HCT116 (cell line): ENCODE measurements around the gene RDH14. TPM values are rescaled to one million over a fixed set of nuclear protein-coding genes. Genes with fewer than 3 reads are reported as not detected.

Source experiments
- ATAC-seq: fragments of 200-7000 bp; cut with Tn5 transposase; 2 replicates; pipeline ENCODE4 v1.9.1; 2020; ENCODE audit warnings: mild to moderate bottlenecking, moderate library complexity
- BruUV-seq: library from RNA; stranded (reverse); fragments of 400-500 nt; replicated peaks from 2 replicates; lab custom pipeline; 2021; lab: Mats Ljungman, UMichigan
- CTCF ChIA-PET: fragments of 300-600 bp; sonication (Branson Sonifier 250); formaldehyde crosslinking; loops from one replicate; lab custom pipeline; 2021; ENCODE audit warnings: antibody characterized with exemption; lab: Charles Lee
- POLR2A ChIA-PET: fragments of 300-600, 350-600 bp; sonication (Branson Sonifier 250); formaldehyde crosslinking; loops from one replicate; lab custom pipeline; 2021; ENCODE audit warnings: antibody characterized with exemption; lab: Charles Lee
- RAD21 ChIA-PET, 2 experiments: fragments of 300-600 bp; sonication (Branson Sonifier 250); formaldehyde crosslinking; loops; one replicate each; lab custom pipeline; 2023; ENCODE audit warnings: low total read pairs in 2 of 2; ENCODE audit not compliant: uncharacterized antibody in 2 of 2, unreplicated experiment in 2 of 2, low non-redundant PET in 1 of 2; lab: Charles Lee
- DNase-seq: peaks from one replicate; pipeline ENCODE4 v3.0.0-alpha.2; 2010; ENCODE audit warnings: low read depth, low spot score
- H2AFZ ChIP-seq: fragments of 200-600 bp; shearing (Covaris generic), sonication (generic); 2 replicates; pipeline ENCODE4 v1.6.1; 2017; ENCODE audit warnings: low read depth, mixed run types, mixed read lengths, antibody characterized with exemption, low read length; ENCODE audit not compliant: poor library complexity, severe bottlenecking
- H3K27ac ChIP-seq: 2 replicates; pipeline ENCODE4 v1.5.1; 2012; ENCODE audit warnings: low read depth, low read length
- H3K27me3 ChIP-seq: fragments of 200-600 bp; sonication (generic); 2 replicates; pipeline ENCODE4 v1.6.1; 2016; ENCODE audit warnings: mixed run types, low read length, mixed read lengths; ENCODE audit not compliant: insufficient read depth
- H3K36me3 ChIP-seq, 2 experiments: fragments of 200-500 bp in 1 of 2; fragments of 200-600 bp in 1 of 2; sonication (Bioruptor generic) in 1 of 2; sonication (generic) in 1 of 2; 2 replicates each; pipeline versions ENCODE4 v1.5.1 to v1.6.1; 2014 to 2016; ENCODE audit warnings: low read length in 2 of 2, inconsistent platforms in 1 of 2, mixed read lengths in 1 of 2, mixed run types in 1 of 2; ENCODE audit not compliant: insufficient read depth in 2 of 2, control insufficient read depth in 1 of 2
- H3K4me1 ChIP-seq, 2 experiments: fragments of 200-600 bp in 1 of 2; sonication (generic) in 1 of 2; 2 replicates each; pipeline versions ENCODE4 v1.5.1 to v1.6.1; 2012 to 2017; ENCODE audit warnings: low read length in 2 of 2, inconsistent platforms in 1 of 2, mild to moderate bottlenecking in 1 of 2, mixed read lengths in 1 of 2, mixed run types in 1 of 2, moderate library complexity in 1 of 2; ENCODE audit not compliant: insufficient read depth in 2 of 2, control insufficient read depth in 1 of 2
- H3K4me2 ChIP-seq: fragments of 200-600 bp; sonication (generic); 2 replicates; pipeline ENCODE4 v1.6.1; 2017; ENCODE audit warnings: mixed run types, low read length, mixed read lengths
- H3K4me3 ChIP-seq, 2 experiments: fragments of 200-600 bp in 1 of 2; sonication (generic) in 1 of 2; replicated peaks in 1 of 2; 2 replicates each; pipeline ENCODE4 v1.5.1; 2011 to 2016; ENCODE audit warnings: low read length in 2 of 2, control low read depth in 1 of 2, low read depth in 1 of 2, mild to moderate bottlenecking in 1 of 2, mixed read lengths in 1 of 2, mixed run types in 1 of 2
- H3K79me2 ChIP-seq: fragments of 200-600 bp; sonication (generic); 2 replicates; pipeline ENCODE4 v1.6.1; 2017; ENCODE audit warnings: mild to moderate bottlenecking, mixed run types, low read length, moderate library complexity, mixed read lengths; ENCODE audit not compliant: insufficient read depth
- H3K9ac ChIP-seq: fragments of 200-600 bp; sonication (generic); 2 replicates; pipeline ENCODE4 v1.6.1; 2016; ENCODE audit warnings: low read length, mixed read lengths
- H3K9me2 ChIP-seq: fragments of 200-600 bp; sonication (generic), shearing (Covaris generic); 2 replicates; pipeline ENCODE4 v1.6.1; 2017; ENCODE audit warnings: mixed run types, mild to moderate bottlenecking, moderate library complexity; ENCODE audit not compliant: insufficient read depth
- H3K9me3 ChIP-seq, 2 experiments: fragments of 200-500 bp in 1 of 2; fragments of 200-600 bp in 1 of 2; sonication (Bioruptor generic) in 1 of 2; sonication (generic) in 1 of 2; 2 replicates each; pipeline ENCODE4 v1.6.1; 2014 to 2017; ENCODE audit warnings: low read length in 2 of 2, mixed read lengths in 2 of 2, inconsistent platforms in 1 of 2, low read depth in 1 of 2, mild to moderate bottlenecking in 1 of 2, mixed run types in 1 of 2, moderate library complexity in 1 of 2; ENCODE audit not compliant: control insufficient read depth in 1 of 2, insufficient read depth in 1 of 2
- H4K20me1 ChIP-seq: fragments of 200-600 bp; sonication (generic), shearing (Covaris generic); 2 replicates; pipeline ENCODE4 v1.6.1; 2017; ENCODE audit warnings: mixed run types, mild to moderate bottlenecking, moderate library complexity; ENCODE audit not compliant: insufficient read depth
- EZH2phosphoT487 ChIP-seq: fragments of 200-600 bp; IDR thresholded peaks from 2 replicates; pipeline ENCODE4 v1.6.1; 2018; ENCODE audit warnings: antibody characterized with exemption, borderline replicate concordance
- TCF7L2 ChIP-seq: IDR thresholded peaks from 2 replicates; pipeline ENCODE4 v1.7.0; 2011; ENCODE audit warnings: borderline replicate concordance, inconsistent platforms; ENCODE audit not compliant: insufficient read depth, insufficient read length; ENCODE audit errors: extremely low read depth
- ZFX ChIP-seq: fragments of 450-650 bp; IDR thresholded peaks from 2 replicates; pipeline ENCODE4 v1.6.1; 2017
- intact Hi-C: fragments of 100-400 bp; cut with micrococcal nuclease; formaldehyde crosslinking; loops from 2 replicates; pipeline ENCODE4 v1.10.0; 2022
- total RNA-seq: library from RNA; stranded (reverse); gene quantifications from one replicate; pipeline ENCODE4 v1.2.1, GENCODE V29; 2021; ENCODE audit not compliant: unreplicated experiment
- TF ChIP-seq, protein P1 (sequence below): IDR thresholded peaks from 2 replicates; pipeline ENCODE4 v1.6.1; 2012; ENCODE audit warnings: low read depth
- TF ChIP-seq, protein P2 (sequence below): IDR thresholded peaks from 2 replicates; pipeline ENCODE4 v1.6.1; 2012
- TF ChIP-seq, protein P3 (sequence below), 3 experiments: fragments of 200-600 bp in 1 of 3; sonication (generic) in 1 of 3; IDR thresholded peaks in 2 of 3; conservative IDR thresholded peaks in 1 of 3; 2 replicates each; pipeline ENCODE4 v1.5.1; 2012 to 2017; ENCODE audit warnings: low read depth in 2 of 3, low read length in 2 of 3, antibody characterized with exemption in 1 of 3, borderline replicate concordance in 1 of 3, control low read depth in 1 of 3, mild to moderate bottlenecking in 1 of 3, mixed read lengths in 1 of 3, mixed run types in 1 of 3, moderate library complexity in 1 of 3; ENCODE audit not compliant: insufficient read depth in 1 of 3

Gene RDH14
- total RNA-seq, 1 experiment from 2014 or later = 15.5 TPM

DNA sequence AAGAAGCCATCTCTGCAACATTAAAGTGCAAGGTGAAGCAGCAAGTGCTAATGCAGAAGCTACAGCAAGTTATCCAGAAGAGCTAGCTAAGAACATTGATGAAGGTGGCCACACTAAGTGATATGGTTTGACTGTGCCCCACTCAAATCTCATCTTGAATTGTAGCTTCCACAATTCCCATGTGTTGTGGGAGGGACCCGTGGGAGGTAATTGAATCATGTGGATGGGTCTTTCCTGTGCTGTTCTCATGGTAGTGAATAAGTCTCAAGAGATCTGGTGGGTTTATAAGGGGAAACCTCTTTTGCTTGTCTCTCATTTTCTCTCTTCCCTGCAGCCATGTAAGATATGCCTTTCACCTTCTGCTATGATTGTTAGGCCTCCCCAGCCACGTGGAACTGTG, 11.4 kb downstream of the RDH14 start (continued):
- TF ChIP-seq, protein P1, sequence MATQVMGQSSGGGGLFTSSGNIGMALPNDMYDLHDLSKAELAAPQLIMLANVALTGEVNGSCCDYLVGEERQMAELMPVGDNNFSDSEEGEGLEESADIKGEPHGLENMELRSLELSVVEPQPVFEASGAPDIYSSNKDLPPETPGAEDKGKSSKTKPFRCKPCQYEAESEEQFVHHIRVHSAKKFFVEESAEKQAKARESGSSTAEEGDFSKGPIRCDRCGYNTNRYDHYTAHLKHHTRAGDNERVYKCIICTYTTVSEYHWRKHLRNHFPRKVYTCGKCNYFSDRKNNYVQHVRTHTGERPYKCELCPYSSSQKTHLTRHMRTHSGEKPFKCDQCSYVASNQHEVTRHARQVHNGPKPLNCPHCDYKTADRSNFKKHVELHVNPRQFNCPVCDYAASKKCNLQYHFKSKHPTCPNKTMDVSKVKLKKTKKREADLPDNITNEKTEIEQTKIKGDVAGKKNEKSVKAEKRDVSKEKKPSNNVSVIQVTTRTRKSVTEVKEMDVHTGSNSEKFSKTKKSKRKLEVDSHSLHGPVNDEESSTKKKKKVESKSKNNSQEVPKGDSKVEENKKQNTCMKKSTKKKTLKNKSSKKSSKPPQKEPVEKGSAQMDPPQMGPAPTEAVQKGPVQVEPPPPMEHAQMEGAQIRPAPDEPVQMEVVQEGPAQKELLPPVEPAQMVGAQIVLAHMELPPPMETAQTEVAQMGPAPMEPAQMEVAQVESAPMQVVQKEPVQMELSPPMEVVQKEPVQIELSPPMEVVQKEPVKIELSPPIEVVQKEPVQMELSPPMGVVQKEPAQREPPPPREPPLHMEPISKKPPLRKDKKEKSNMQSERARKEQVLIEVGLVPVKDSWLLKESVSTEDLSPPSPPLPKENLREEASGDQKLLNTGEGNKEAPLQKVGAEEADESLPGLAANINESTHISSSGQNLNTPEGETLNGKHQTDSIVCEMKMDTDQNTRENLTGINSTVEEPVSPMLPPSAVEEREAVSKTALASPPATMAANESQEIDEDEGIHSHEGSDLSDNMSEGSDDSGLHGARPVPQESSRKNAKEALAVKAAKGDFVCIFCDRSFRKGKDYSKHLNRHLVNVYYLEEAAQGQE = no peak
- TF ChIP-seq EZH2phosphoT487 = no peak

DNA sequence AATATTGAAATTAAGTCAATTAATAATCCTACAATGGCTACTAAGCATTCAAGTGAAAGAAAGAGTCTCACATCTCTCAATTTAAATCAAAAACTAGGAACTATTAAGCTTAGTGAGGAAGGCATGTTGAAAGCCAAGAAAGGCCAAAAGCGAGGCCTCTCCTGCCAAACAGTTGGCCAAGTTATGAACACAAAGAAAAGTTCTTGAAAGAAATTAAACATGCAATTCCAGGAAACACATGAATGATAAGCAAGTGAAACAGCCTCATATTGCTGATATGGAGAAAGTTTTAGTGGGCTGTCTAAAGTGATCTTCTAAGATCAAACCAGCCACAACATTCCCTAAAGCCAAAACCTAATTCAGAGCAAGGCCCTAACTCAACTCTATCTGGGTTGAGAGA, 11.8 kb downstream of the RDH14 start:
- H3K4me3 ChIP-seq = no peak overlapping the region
- no peaks in the 10 kb centered on the region for H3K9me3 ChIP-seq
- DNase-seq (no peak), ATAC-seq (no peak)
- H3K4me1 ChIP-seq = no peaks in the 10 kb centered on the region
- no peak overlapping the region for H3K9ac ChIP-seq
- H3K79me2 ChIP-seq = no peaks in the 10 kb centered on the region
- CTCF ChIA-PET = no interaction called here
- no peak overlapping the region for H3K4me2 ChIP-seq
- H3K36me3 ChIP-seq = no peaks in the 10 kb centered on the region
- no peaks in the 10 kb centered on the region for H4K20me1 ChIP-seq
- H3K27ac ChIP-seq = no peak overlapping the region
- no peak overlapping the region for H2AFZ ChIP-seq
- POLR2A ChIA-PET = no interaction called here
- H3K27me3 ChIP-seq = no peaks in the 10 kb centered on the region
- RAD21 ChIA-PET = no interaction called here
- intact Hi-C loops = no loop called here
- no TSS peak for BruUV-seq
- TF ChIP-seq TCF7L2 = no peak
- TF ChIP-seq, protein P1 = no peak
- no peak for TF ChIP-seq ZFX
- TF ChIP-seq, protein P2, sequence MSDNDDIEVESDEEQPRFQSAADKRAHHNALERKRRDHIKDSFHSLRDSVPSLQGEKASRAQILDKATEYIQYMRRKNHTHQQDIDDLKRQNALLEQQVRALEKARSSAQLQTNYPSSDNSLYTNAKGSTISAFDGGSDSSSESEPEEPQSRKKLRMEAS = no peak
- TF ChIP-seq, protein P3, sequence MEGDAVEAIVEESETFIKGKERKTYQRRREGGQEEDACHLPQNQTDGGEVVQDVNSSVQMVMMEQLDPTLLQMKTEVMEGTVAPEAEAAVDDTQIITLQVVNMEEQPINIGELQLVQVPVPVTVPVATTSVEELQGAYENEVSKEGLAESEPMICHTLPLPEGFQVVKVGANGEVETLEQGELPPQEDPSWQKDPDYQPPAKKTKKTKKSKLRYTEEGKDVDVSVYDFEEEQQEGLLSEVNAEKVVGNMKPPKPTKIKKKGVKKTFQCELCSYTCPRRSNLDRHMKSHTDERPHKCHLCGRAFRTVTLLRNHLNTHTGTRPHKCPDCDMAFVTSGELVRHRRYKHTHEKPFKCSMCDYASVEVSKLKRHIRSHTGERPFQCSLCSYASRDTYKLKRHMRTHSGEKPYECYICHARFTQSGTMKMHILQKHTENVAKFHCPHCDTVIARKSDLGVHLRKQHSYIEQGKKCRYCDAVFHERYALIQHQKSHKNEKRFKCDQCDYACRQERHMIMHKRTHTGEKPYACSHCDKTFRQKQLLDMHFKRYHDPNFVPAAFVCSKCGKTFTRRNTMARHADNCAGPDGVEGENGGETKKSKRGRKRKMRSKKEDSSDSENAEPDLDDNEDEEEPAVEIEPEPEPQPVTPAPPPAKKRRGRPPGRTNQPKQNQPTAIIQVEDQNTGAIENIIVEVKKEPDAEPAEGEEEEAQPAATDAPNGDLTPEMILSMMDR (IDR thresholded peaks at IDR 0.05 in 2 of 3, conservative IDR thresholded peaks at IDR 0.05 in 1 of 3; ENCODE audit: borderline replicate concordance in 1 of 3, insufficient read depth in 1 of 3, low read depth in 2 of 3, low read length in 2 of 3) = no peak
- no peaks in the 10 kb centered on the region for H3K9me2 ChIP-seq
